ENCODE data around the gene SPATA7. TPM values are rescaled to one million over a fixed set of nuclear protein-coding genes. Genes with fewer than 3 reads are reported as not detected.
"Not testable (repeated sequence)": the region's sequence is repeated elsewhere in the genome, so short reads cannot be mapped to it uniquely, and the experiment has no call there.

The SPATA7 gene
- total RNA-seq, 1 donor = 20.0 TPM

- TF ChIP-seq, protein P1, sequence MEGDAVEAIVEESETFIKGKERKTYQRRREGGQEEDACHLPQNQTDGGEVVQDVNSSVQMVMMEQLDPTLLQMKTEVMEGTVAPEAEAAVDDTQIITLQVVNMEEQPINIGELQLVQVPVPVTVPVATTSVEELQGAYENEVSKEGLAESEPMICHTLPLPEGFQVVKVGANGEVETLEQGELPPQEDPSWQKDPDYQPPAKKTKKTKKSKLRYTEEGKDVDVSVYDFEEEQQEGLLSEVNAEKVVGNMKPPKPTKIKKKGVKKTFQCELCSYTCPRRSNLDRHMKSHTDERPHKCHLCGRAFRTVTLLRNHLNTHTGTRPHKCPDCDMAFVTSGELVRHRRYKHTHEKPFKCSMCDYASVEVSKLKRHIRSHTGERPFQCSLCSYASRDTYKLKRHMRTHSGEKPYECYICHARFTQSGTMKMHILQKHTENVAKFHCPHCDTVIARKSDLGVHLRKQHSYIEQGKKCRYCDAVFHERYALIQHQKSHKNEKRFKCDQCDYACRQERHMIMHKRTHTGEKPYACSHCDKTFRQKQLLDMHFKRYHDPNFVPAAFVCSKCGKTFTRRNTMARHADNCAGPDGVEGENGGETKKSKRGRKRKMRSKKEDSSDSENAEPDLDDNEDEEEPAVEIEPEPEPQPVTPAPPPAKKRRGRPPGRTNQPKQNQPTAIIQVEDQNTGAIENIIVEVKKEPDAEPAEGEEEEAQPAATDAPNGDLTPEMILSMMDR (IDR thresholded peaks at IDR 0.05; ENCODE audit: insufficient read depth, low read length) = no peak
- no peak overlapping the region for H3K4me3 ChIP-seq (ENCODE audit: low read depth, low read length)
- DNase-seq (ENCODE audit: low read depth) = no peak
Observed at GRCh38 chr14:88379706-88380343, 5.6 kb upstream of the SPATA7 start.

- peak; percentile 33 for DNase-seq (ENCODE audit: low read depth)
- TF ChIP-seq, protein P1 (IDR thresholded peaks at IDR 0.05; ENCODE audit: insufficient read depth, low read length) = peak; percentile 29
- H3K4me3 ChIP-seq (ENCODE audit: low read depth, low read length) = no peak overlapping the region
Observed at GRCh38 chr14:88380405-88380804, 5.1 kb upstream of the SPATA7 start.

DNA sequence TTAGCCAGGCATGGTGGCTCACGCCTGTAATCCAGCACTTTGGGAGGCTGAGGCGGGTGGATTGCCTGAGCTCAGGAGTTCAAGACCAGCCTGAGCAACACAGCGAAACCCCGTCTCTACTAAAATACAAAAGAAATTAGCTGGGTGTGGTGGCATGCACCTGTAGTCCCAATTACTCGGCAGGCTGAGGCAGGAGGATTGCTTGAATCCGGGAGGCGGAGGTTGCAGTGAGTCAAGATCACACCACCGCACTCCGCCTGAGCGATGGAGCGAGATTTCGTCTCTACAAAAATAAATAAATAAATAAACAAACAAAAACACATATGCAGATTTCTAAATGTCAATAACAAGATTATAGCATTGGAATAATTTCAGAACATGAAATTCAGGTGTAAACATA is 3.8 kb upstream of the SPATA7 start:
- not testable (repeated sequence) for DNase-seq (ENCODE audit: low read depth); H3K4me3 ChIP-seq (ENCODE audit: low read depth, low read length)

DNA sequence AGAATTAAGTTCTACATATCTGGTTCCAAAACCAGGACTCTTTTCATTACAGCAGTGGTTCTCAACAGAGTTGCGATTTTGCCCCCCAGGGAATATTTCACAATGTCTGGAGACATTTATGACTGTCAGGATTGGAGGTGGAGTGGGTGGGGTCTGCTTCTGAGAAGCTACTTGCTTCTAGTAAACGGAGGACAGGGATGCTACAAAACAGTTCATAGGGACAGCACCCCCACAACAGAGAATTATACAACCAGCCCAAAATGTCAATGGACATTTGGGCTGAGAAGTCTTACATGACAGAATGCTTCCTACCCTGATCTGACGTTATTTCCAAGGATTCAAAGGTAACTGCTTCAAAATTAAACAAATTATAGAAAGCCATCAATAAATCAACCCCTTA is 739 bp upstream of the SPATA7 start:
- H3K4me3 ChIP-seq (ENCODE audit: low read depth, low read length) = peak overlapping the region; percentile 99
- DNase-seq (ENCODE audit: low read depth) = peak; percentile 34
- TF ChIP-seq, protein P1 (IDR thresholded peaks at IDR 0.05; ENCODE audit: insufficient read depth, low read length) = no peak

DNA sequence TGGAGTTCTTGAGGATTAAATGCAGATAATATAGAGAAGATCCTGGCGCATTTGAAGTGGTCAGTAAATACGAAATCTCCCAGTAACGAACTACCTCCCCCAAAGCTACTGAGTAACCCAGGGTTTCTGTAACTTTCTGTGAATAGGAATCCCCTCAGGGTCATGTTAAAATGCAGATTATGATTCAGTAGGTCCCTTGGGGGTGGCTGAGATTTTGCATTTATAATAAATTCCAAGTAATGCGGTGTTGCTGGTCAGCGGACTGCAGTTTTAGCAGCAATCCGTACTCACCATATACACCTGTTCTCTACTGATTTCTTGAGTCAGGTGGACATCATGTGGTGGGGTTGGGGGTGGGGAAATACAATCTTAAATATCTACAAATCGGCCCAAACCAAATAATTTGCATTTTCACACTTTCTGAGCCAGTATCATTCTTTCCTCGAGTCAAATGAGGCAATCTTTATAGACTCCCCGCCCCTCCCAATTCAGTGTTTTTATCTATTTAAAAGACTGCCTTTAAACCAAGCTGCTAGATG is 868 bp downstream of the SPATA7 start:
- TF ChIP-seq, protein P1 (IDR thresholded peaks at IDR 0.05; ENCODE audit: insufficient read depth, low read length) = no peak
- DNase-seq (ENCODE audit: low read depth) = peak; percentile 5
- peak overlapping the region; percentile 99 for H3K4me3 ChIP-seq (ENCODE audit: low read depth, low read length)

DNA sequence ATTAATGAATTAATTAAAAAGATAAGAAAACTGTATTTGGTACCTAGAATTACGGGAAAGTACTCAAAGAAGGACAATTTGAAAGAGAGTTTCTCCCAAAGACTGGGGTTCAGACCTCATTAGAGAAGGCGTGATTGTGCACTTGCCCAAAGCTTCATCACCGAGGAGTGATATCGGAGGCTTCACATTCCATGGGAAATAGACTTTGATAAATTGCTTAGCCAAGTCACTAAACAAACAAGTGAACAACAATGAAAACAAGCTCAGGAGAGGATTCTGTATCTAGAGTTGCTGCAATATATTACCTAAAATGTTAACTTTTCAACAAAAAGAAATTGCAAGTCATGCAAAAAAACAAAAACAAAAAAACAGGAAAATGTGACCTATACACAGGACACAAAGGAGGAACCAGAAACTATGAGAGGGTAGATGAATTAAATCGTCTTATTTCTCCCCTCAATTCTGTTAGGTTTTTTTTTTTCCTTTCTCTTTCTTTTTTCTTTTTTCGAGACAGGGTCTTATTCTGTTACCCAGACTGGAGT is 3.4 kb downstream of the SPATA7 start:
- no peak for DNase-seq (ENCODE audit: low read depth)
- TF ChIP-seq, protein P1 (IDR thresholded peaks at IDR 0.05; ENCODE audit: insufficient read depth, low read length) = no peak
- H3K4me3 ChIP-seq (ENCODE audit: low read depth, low read length) = no peak overlapping the region

DNA sequence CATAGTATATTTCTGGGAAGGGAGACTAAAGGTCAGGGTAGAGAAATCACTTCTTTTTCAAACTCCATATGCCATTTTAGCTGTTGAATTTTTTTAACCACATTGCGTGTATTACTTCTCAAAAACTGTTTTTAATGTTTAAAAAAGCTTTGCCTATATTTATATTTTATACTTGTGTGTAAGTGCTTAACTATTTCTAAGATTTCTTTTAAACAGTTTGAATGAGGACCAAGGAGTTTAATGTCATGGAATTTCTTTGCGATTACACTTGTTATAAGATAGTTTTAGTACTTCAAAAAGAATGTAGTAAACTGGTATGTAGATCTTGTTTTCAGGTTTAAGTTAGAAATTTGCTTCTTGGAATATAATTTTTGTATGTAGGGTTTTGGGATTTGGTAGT is 7.2 kb downstream of the SPATA7 start:
- TF ChIP-seq, protein P1 (IDR thresholded peaks at IDR 0.05; ENCODE audit: insufficient read depth, low read length) = no peak
- H3K4me3 ChIP-seq (ENCODE audit: low read depth, low read length) = no peak overlapping the region
- no peak for DNase-seq (ENCODE audit: low read depth)
